GM23338 (cell line): ENCODE measurements around the gene TMIE. TPM values are rescaled to one million over a fixed set of nuclear protein-coding genes. Genes with fewer than 3 reads are reported as not detected.

Experiments
- polyA plus RNA-seq: library from polyadenylated mRNA; unstranded; fragments of >200 nt; fragmentation: Nextera tagmentation; extraction: Ambion mirVana; gene quantifications from 2 replicates; pipeline ENCODE4 v1.2.1, GENCODE V29; 2016
- small RNA-seq: library from RNA; depleted of rRNA; stranded (forward); fragments of <200 nt; gene quantifications from one replicate; pipeline ENCODE3, GENCODE V24; 2014; ENCODE audit warnings: low replicate concordance
- total RNA-seq: library from RNA; depleted of rRNA; stranded (reverse); fragments of >200 nt; shearing (Covaris generic); gene quantifications from 2 replicates; pipeline ENCODE4 v1.2.3, GENCODE V29; 2014; rRNA removed

The TMIE gene
- total and polyA plus RNA-seq, 2 experiments from 2014 or later: 0.84 to 1.2 TPM

Small RNA genes within 50 kb of the gene (small RNA-seq; reads per million reads assigned to genes)
- gene PRSS45: not detected

Other genes with a start within 250 kb of the TMIE start
- 1.3 and 3.5 TPM in 2 replicates for gene LTF, start 236.5 kb upstream of the TMIE start, total RNA-seq
- 0.73 and 0.89 TPM in 2 replicates for gene LTF, start 236.5 kb upstream of the TMIE start, polyA plus RNA-seq
- gene RTP3, start 203.4 kb upstream of the TMIE start, total RNA-seq: 0.97 TPM in 1 of 2 replicates, not detected in the other
- gene RTP3, start 203.4 kb upstream of the TMIE start, polyA plus RNA-seq: 0.16 TPM in 1 of 2 replicates, not detected in the other
- 5.5 and 7.1 TPM in 2 replicates for gene LRRC2, start 135.1 kb upstream of the TMIE start, total RNA-seq
- gene LRRC2, start 135.1 kb upstream of the TMIE start, polyA plus RNA-seq: 4.0 and 6.5 TPM in 2 replicates
- not detected in 2 replicates for gene FAM240A, start 88.9 kb upstream of the TMIE start, total RNA-seq
- gene FAM240A, start 88.9 kb upstream of the TMIE start, polyA plus RNA-seq: 0.18 TPM in 1 of 2 replicates, not detected in the other
- 8.7 and 11.8 TPM in 2 replicates for gene ALS2CL, start 7.7 kb upstream of the TMIE start, total RNA-seq
- gene ALS2CL, start 7.7 kb upstream of the TMIE start, polyA plus RNA-seq: 2.6 and 3.4 TPM in 2 replicates
- gene PRSS50, start 16.5 kb downstream of the TMIE start, total RNA-seq: 1.4 and 1.5 TPM in 2 replicates
- 0.50 and 0.60 TPM in 2 replicates for gene PRSS50, start 16.5 kb downstream of the TMIE start, polyA plus RNA-seq
- not detected in 2 replicates for gene MYL3, start 162.1 kb downstream of the TMIE start, total RNA-seq
- 1.0 TPM in 1 of 2 replicates, not detected in the other for gene MYL3, start 162.1 kb downstream of the TMIE start, polyA plus RNA-seq
- 1.3 and 5.7 TPM in 2 replicates for gene PTH1R, start 176.3 kb downstream of the TMIE start, total RNA-seq
- gene PTH1R, start 176.3 kb downstream of the TMIE start, polyA plus RNA-seq: 1.1 and 1.9 TPM in 2 replicates